HG02588 (cell line): Measurements from ENCODE around the gene TFAP2E.
"Not testable (repeated sequence)": the region's sequence is repeated elsewhere in the genome, so short reads cannot be mapped to it uniquely, and the experiment has no call there.

Source experiments
- ATAC-seq: cut with Tn5 transposase; IDR thresholded peaks from one replicate; pipeline ENCODE4 v1.9.1; 2021; ENCODE audit warnings: mild to moderate bottlenecking, moderate library complexity; ENCODE audit not compliant: unreplicated experiment

The TFAP2E gene

DNA sequence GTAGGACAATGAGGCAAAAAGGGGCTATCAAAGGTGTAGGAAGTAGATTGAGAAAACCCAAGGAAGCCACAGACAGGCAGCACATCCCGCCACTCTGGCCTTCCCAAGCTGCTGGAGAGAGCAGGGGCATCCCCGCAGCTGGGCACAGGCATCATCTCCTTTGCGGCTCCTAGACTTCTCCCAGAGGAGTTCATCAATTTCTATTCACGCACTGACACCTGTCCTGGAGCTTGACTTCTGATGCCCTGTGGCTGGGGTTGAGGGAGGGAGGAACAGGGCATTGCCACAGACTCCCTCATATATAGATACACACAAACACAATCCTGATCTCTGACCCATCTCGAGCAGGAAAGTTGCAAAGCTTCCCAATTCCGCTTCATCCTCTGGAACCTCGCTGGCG is 1.9 kb upstream of the TFAP2E start:
- ATAC-seq, result no peak

DNA sequence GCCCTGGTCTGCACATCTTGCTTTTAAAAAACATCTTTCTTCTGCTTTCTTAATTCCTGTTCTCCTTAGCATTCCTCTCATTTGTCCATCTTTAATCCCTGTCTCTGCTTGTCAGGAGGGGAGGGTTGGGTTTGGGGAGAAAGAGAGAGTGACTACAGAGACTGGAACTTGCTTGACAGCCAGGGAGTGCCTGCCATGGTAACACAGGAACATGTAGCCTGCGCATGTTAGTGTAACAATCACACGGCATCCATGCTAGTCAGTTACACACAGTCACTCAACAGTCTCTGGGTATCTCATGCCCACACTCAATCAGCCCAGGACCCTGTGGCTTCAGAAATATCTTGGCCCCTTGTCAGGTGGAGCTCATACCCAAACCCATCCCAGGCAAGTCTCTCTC is 818 bp upstream of the TFAP2E start:
- no peak for ATAC-seq

DNA sequence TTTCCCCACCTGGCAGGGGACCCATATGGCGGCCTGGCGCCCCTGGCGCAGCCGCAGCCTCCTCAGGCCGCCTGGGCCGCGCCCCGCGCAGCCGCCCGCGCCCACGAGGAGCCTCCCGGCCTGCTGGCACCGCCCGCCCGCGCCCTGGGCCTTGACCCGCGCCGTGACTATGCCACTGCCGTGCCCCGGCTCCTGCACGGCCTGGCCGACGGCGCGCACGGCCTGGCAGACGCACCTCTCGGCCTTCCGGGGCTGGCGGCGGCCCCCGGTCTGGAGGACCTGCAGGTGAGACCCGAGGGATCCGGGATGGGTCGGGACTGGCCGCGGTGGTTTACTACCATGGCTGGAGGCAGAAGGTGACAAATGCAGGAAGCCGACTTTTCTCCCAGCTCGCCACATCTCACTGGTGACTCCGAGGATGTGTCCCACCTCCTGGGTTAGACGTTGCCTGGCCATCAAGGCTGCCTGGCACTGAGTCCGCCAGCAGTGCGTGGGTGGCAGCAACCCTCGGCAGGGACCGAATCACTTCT is 1.1 kb downstream of the TFAP2E start:
- no peak for ATAC-seq

- ATAC-seq, result no peak
Observed at GRCh38 chr1:35574655-35575415, 1.7 kb downstream of the TFAP2E start.

DNA sequence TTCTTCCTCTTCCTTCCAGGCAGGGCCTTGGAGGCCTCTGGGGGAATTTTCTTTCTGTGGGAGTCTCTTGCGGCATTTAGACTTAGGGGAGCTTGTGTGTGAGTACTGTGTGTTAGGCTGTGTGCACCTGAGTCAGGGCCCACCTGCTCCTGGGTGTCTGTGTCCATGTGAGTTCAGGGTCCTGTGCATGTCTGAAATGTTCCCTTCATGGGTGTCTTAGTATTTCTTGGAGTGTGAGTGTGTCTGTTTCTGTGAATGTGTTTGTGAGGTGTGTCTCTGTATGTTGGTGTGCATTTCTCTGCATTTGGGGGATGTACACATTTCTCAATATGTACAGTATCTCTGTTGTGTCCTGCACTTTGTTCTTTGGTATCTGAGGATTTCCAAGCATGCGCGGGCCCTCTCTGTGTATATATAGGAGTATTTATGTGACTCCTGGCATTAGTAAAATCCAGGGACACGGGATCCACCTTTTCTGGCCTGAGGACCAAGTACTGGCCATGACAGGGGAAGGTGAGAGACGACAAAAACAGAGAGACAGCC is 2.4 kb downstream of the TFAP2E start:
- no peak for ATAC-seq

- no peak for ATAC-seq
Observed at GRCh38 chr1:35576061-35576765, 3.1 kb downstream of the TFAP2E start.

GRCh38 chr1:35576766-35577070 is 3.6 kb downstream of the TFAP2E start:
- not testable (repeated sequence) for ATAC-seq

GRCh38 chr1:35577071-35577998 is 4.2 kb downstream of the TFAP2E start:
- no peak for ATAC-seq

DNA sequence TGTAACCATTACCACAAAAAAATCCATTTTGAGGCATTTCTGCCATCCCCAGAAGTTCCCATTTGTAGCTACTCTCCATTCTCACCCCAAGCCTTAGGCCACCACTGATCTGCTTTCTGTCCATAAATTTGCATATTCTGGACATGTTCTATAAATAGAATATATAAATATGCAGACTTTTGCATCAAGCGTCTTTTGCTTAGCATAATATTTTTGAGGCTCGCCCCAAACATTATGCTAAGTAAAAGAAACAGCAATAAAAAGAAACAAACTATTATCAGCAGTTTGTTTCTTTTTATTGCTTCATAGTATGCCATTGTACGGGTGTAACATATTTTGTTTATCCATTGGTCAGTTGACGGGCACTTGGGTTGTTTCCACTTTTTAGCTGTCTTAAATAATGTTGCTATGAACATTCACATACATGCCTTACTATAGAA is 7.9 kb downstream of the TFAP2E start:
- ATAC-seq, result no peak

DNA sequence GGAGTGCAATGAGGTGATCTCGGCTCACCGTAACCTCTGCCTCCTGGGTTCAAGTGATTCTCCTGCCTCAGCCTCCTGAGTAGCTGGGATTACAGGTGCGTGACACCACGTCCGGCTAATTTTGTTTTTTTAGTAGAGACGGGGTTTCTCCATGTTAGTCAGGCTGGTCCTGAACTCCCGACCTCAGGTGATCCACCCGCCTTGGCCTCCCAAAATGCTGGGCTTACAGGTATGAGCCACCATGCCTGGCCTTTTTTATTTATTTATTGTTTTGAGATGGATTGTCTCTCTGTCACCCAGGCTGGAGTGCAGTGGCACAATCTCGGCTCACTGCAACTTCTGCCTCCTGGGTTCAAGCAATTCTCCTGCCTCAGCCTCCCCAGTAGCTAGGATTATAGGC is 8.5 kb downstream of the TFAP2E start:
- not testable (repeated sequence) for ATAC-seq

DNA sequence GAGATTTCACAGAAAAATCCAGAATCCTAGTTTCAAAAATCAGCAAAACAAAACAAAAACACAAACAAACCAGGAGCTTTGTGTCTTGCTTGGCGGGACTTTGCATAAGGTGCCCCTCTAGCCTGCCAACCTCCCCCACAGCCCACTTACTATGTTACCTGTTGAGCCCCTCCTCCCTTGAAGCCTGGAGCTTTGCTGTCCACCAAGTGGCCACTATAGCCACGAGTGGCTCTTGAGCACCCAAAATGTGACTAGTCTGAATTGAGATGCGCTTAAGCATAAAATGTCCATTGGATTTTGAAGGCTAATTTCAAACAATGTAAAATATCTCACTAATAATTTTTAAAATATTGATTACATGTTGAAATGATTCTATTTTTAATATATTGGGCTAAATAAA is 12.2 kb downstream of the TFAP2E start:
- no peak for ATAC-seq

- ATAC-seq, result not testable (repeated sequence)
Observed at GRCh38 chr1:35585805-35586204, 12.7 kb downstream of the TFAP2E start.

- no peak for ATAC-seq
Observed at GRCh38 chr1:35586808-35587207, 13.7 kb downstream of the TFAP2E start.

DNA sequence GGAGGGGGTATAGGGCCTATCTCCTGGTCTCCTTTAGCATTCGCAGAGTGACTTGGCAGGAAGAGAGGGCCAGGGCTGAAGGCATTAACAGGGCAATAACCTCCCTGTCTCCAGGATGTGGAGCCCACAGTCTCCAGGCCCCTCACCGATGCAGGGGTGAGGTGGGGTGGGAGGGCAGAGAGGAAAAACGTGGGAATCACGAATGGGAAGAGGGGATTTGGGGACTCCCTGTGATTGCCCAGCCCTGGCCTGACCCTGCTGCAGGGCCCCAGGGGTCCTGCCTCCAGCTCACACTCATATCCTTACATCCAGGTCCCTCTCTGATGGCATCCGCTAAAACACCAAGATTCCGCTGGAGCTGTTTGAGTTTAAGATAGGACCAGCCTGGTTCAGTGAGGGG is 14.6 kb downstream of the TFAP2E start:
- ATAC-seq, result no peak

- no peak for ATAC-seq
Observed at GRCh38 chr1:35588197-35588910, 15.2 kb downstream of the TFAP2E start.

DNA sequence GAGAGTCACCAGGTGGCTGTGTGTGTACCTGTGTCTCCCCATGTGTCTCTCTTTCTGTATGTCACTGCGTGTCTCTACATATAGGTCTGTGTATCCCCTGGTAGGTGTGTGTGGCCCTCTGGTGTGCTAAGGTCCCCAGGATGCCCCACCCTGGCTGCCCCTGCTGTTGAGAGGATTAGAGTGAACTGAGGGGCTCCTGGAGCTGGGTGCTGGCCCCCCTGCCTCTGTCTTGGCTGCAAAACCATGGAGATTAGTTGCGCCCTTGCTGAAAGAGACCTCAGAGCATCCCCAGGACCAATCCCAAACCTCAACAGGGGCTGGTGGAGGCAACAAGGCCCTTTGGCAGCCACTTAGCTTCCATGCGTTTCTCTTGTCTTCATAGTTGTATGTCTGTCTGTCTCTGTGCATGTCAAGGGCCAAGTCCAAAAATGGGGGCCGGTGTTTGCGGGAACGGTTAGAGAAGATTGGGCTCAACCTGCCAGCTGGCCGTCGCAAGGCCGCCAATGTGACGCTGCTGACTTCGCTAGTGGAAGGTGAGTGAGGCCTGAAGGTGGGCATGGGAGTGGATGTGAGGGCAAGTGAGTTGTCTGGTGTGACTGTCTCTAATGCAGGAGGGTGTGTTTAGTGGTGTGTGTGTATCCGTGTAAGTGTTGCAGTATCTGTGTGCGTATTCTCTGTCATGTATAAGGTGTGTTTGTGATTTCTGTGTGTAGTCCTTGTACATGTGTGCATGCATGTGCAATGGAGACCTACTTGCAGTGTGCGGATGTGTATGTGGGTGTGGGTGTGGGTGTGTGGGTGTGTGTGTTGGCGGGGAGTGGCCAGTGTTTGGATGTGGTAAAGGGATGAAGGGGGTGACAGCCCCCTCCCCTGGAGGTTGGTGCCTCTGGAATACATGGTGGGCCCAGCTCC is 16.7 kb downstream of the TFAP2E start:
- ATAC-seq, result no peak

GRCh38 chr1:35590476-35591040 is 17.4 kb downstream of the TFAP2E start:
- no peak for ATAC-seq

GRCh38 chr1:35591211-35591610 is 18.1 kb downstream of the TFAP2E start:
- no peak for ATAC-seq
